ENCODE data around the gene C2CD3. TPM values are rescaled to one million over a fixed set of nuclear protein-coding genes. Genes with fewer than 3 reads are reported as not detected.

C2CD3 gene
- total and polyA plus RNA-seq, 10 of the 15 experiments (the other 5 are each of a cell fraction or from before 2014, with no cell fraction given), result 2.3 to 24.0 (median 16.3) TPM

GRCh38 chr11:74011360-74012073, 159.3 kb downstream of the C2CD3 start (continued):
- no peak for TF ChIP-seq SUPT20H (IDR thresholded peaks at IDR 0.05; ENCODE audit: borderline replicate concordance, control insufficient read depth, low read depth, low read length)
- TF ChIP-seq BHLHE40 (IDR thresholded peaks at IDR 0.05; ENCODE audit: borderline replicate concordance in 1 of 2, low read depth in 2 of 2, low read length in 1 of 2), result no peak
- TF ChIP-seq EED (IDR thresholded peaks at IDR 0.05; ENCODE audit: low read depth), result peak; percentile 81
- no peak for TF ChIP-seq BRCA1 (IDR thresholded peaks at IDR 0.05; ENCODE audit: low read depth, low read length)
- TF ChIP-seq RELB (IDR thresholded peaks at IDR 0.05; ENCODE audit: low read depth), result no peak; the same call in 1 of the 2 replicates
- TF ChIP-seq STAT3 (IDR thresholded peaks at IDR 0.05; ENCODE audit: low read depth, low read length), result no peak
- no peak for TF ChIP-seq RBBP5 (conservative IDR thresholded peaks at IDR 0.05)
- TF ChIP-seq IRF4 (IDR thresholded peaks at IDR 0.05; ENCODE audit: low read depth, low read length), result peak; percentile 85
- no peak for TF ChIP-seq ZSCAN29 (IDR thresholded peaks at IDR 0.05)
- TF ChIP-seq ZNF24 (IDR thresholded peaks at IDR 0.05), result no peak
- TF ChIP-seq HDAC6 (IDR thresholded peaks at IDR 0.05; ENCODE audit: unreplicated experiment), result no peak
- TF ChIP-seq ZBTB40 (IDR thresholded peaks at IDR 0.05; ENCODE audit: borderline replicate concordance), result no peak
- no peak for TF ChIP-seq SREBF2 (IDR thresholded peaks at IDR 0.05; ENCODE audit: low read length)
- no peak for TF ChIP-seq SIX5 (IDR thresholded peaks at IDR 0.05; ENCODE audit: low read depth, low read length, severe bottlenecking)
- no peak for TF ChIP-seq CHD1 (IDR thresholded peaks at IDR 0.05; ENCODE audit: low read depth, low read length)
- TF ChIP-seq STAT1 (conservative IDR thresholded peaks at IDR 0.05), result no peak
- no peak for TF ChIP-seq REST (IDR thresholded peaks at IDR 0.05; ENCODE audit: low read depth, low read length)
- TF ChIP-seq NR2F1 (conservative IDR thresholded peaks at IDR 0.05), result no peak
- TF ChIP-seq NR2C1 (IDR thresholded peaks at IDR 0.05), result no peak
- TF ChIP-seq CBFB (IDR thresholded peaks at IDR 0.05; ENCODE audit: low read depth), result peak; percentile 59
- TF ChIP-seq CEBPB (IDR thresholded peaks at IDR 0.05; ENCODE audit: borderline replicate concordance in 1 of 2, low read depth in 2 of 2, low read length in 2 of 2), result no peak
- TF ChIP-seq CHD4 (IDR thresholded peaks at IDR 0.05), result no peak
- TF ChIP-seq SMC3 (IDR thresholded peaks at IDR 0.05; ENCODE audit: borderline replicate concordance, low read length), result no peak; the same call in 1 of the 2 replicates
